Hypothalamus (tissue), 51 donors: ENCODE data around the gene PELI3.

Source experiments
- DNase-seq, 51 donors: peaks; one replicate each; lab custom pipeline; 2025; lab: John Stamatoyannopoulos, UW

The PELI3 gene

GRCh38 chr11:66495401-66495854 is 28.7 kb downstream of the PELI3 start:
- no peak for DNase-seq

- no peak for DNase-seq
These were observed 30.5 kb downstream of the PELI3 start for GRCh38 chr11:66497206-66497605.

DNA sequence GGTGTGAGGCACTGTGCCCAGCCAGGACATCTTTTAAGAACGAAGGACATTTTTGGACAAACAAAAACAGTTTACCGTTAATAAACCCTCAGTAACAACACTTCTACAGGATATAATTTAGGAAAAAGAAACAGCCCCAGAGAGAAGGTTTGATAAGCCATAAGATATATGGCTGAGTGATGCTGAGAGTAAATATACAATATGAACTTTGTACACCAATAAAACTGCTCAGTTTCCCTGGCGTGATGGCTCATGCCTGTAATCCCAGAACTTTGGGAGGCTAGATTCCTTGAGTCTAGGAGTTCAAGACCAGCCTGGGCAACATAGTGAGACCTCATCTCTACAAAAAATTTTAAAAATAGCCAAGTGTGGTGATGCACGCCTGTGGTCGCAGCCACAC is 31.8 kb downstream of the PELI3 start:
- no peak for DNase-seq

- no peak for DNase-seq
These were observed 38.6 kb downstream of the PELI3 start for GRCh38 chr11:66505276-66505816.

GRCh38 chr11:66509131-66509561 is 42.4 kb downstream of the PELI3 start:
- DNase-seq, result no peak

DNA sequence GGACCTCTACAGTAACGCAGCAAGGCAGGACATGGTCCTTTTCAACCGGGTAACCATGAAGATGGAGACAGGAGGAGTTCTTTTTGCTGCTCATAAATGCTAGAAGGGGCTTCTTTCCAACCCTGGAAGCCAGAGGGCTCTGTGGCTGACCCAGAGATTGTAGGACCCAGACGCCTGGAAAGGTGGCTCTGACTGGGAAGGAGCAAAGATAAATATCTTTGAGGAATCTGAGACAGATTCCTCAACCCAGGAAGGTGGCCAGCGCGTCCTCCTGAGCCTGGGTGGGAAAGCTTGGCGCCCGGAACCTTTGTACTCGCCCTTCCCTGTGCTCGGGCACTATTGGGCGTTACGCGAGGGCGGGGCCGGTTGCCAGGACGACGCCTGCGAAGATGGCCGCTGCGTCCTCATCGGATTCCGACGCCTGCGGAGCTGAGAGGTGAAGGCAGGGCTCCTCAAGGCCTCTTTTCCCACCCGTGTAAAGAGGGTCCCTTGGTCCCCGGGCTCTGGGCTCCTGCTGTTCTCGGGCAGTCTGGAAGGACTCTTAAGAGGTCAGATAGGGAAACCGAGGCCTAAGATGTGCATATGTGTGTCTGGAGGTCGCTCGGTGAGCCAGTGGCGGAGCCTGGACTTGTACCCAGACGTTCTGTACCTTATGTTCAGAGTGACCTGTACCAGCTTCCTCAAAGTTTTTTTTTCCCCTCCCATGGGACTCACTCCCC is 43.7 kb downstream of the PELI3 start, which contains the start of gene BBS1:
Gene BBS1, plus strand, starts transcription at position 365 of the 719 bp plus-strand sequence. Its CDS starts 25 bp downstream, at position 390.
- peak; percentile 20 to 89 (median 72) for DNase-seq

DNA sequence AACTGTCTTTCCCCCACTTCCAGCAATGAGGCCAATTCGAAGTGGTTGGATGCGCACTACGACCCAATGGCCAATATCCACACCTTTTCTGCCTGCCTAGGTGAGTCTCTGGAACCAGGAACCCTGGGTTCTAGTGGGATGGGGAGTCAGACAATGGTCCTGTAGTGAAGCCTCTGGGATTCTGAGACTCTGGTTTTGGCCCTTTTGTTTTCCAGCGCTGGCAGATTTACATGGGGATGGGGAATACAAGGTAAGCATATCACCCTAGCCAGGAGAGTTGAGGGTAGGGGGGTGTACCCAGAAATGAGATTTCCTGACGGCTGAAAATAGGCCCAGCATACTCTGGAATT is 44.3 kb downstream of the PELI3 start:
- DNase-seq, result peak in 1 of 51 donors; percentile 20

DNA sequence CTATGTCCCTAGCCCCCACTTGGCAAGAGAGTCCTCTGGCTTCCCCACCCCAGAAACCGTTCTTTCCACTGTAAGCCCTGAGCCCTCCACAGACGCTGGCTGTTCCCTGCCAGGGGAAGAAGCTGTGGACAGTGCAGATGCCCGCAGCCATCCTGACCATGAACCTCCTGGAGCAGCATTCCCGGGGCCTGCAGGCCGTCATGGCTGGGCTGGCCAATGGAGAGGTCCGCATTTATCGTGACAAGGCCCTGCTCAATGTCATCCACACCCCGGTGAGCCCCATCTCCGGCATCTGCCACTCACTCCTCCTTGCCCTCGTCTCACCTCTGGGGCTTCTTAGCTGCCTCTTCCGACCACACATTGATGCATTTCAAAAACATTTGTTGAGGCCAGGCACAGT is 56.9 kb downstream of the PELI3 start:
- no peak for DNase-seq

DNA sequence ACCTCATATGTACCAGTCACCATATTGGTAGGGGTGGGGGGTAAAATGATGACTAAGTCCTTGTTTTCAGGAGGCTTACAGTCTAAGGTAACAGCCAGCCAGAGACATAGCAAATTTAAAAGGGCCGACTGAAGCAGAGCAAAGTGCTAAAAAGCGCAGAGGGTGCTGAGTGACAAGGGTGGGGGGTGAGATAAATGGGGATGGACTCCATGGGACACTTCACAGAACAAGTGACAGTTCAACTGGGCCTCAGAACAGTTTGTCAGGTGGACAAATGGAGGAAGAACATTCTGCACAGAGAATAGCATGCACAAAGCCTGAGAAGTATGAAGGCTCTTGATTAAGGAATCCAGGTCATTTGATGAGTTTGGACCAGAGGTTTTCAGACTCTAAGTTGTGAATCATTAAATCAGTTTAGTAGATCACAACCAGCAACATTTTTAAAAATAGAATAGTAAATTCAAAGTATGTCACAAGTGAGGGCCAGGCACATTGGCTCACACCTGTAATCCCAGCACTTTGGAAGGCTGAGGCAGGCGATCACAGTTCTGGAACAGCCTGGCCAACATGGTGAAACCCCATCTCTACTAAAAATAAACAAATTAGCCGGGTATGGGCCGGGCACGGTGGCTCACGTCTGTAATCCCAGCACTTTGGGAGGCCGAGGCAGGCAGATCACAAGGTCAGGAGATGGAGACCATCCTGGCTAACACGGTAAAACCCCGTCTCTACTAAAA is 57.8 kb downstream of the PELI3 start:
- no peak for DNase-seq
